Effector memory CD8-positive, alpha-beta T cell (primary cell): ENCODE results near the gene PDGFB.

Source experiments
- ATAC-seq: fragments of 150-1000 bp; cut with Tn5 transposase; replicated peaks from 2 replicates; pipeline ENCODE4 v1.10.0; 2021; ENCODE audit warnings: mild to moderate bottlenecking, moderate library complexity
- DNase-seq, 3 experiments: peaks; one replicate each; pipeline ENCODE4 v3.0.0; 2021
- H3K27ac Mint-ChIP-seq, 2 donors: one replicate each; pipeline ENCODE4 v1.8.0; 2022; ENCODE audit warnings: mild to moderate bottlenecking in 2 of 2, mixed read lengths in 2 of 2, moderate library complexity in 2 of 2
- H3K27me3 Mint-ChIP-seq, 2 donors: one replicate each; pipeline ENCODE4 v1.8.0; 2022; ENCODE audit warnings: mixed read lengths in 2 of 2
- H3K36me3 Mint-ChIP-seq: one replicate; pipeline ENCODE4 v1.8.0; 2022; ENCODE audit warnings: mild to moderate bottlenecking, moderate library complexity, mixed read lengths; ENCODE audit not compliant: insufficient read depth
- H3K4me1 Mint-ChIP-seq, 2 donors: one replicate each; pipeline ENCODE4 v1.8.0; 2022; ENCODE audit warnings: low read depth in 2 of 2, mixed read lengths in 2 of 2
- H3K4me3 Mint-ChIP-seq, 2 donors: one replicate each; pipeline ENCODE4 v1.8.0; 2022; ENCODE audit warnings: mild to moderate bottlenecking in 2 of 2, mixed read lengths in 2 of 2, moderate library complexity in 2 of 2
- H3K9me3 Mint-ChIP-seq, 2 donors: one replicate each; pipeline ENCODE4 v1.8.0; 2022; ENCODE audit warnings: mixed read lengths in 2 of 2

Gene PDGFB

DNA sequence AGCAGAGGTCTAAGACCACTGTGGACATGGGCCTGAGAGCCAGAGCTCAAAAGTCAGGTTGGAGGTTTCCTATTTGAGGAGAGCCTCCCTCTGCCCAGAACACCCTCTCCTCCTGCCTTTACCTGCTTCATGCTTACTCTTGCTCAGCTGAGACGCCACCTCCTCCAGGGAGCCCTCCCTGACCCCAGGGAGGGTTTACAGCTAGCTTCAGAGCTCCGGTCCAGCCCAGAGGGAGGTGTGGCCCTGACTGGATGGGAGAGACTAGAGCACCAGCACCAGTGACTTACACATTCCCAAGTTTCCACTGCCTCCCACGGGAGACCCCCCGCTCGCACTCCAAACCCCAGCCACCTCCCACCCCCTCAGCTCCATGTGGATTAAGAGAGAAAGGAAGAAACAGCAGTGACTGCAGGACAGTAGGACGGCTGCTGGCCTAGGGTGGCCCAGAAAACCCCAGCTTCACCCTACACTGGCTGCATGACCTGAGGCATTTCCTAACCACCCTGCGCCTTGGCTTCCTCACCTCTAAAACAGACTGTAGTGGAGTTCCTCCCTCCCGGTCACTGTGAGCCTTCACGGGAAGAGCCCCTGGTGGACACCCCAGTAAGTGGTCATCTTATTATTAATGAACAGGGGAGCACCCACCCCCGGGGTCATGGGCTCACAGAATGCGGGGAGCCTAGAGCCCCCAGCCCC is 24.5 kb upstream of the PDGFB start:
- no peak for DNase-seq
- H3K27me3 Mint-ChIP-seq, result no peaks in the 10 kb centered on the region
- no peaks in the 10 kb centered on the region for H3K36me3 Mint-ChIP-seq
- ATAC-seq, result no peak
- no peak overlapping the region for H3K4me3 Mint-ChIP-seq
- no peak overlapping the region for H3K27ac Mint-ChIP-seq
- no peaks in the 10 kb centered on the region for H3K9me3 Mint-ChIP-seq
- peaks cover 0 to 2% of the 10 kb centered on the region in 2 donors for H3K4me1 Mint-ChIP-seq

GRCh38 chr22:39268645-39269044 is 23.9 kb upstream of the PDGFB start:
- Mint-ChIP-seq H3K4me3 (no peak overlapping the region), H3K27me3 (no peaks in the 10 kb centered on the region), H3K9me3 (no peaks in the 10 kb centered on the region), H3K4me1 (peaks cover 0 to 6% of the 10 kb centered on the region in 2 donors), H3K36me3 (peaks cover 3% of the 10 kb centered on the region), H3K27ac (peak overlapping the region in 1 of 2 donors; percentile 38)
- ATAC-seq (no peak), DNase-seq (no peak)

DNA sequence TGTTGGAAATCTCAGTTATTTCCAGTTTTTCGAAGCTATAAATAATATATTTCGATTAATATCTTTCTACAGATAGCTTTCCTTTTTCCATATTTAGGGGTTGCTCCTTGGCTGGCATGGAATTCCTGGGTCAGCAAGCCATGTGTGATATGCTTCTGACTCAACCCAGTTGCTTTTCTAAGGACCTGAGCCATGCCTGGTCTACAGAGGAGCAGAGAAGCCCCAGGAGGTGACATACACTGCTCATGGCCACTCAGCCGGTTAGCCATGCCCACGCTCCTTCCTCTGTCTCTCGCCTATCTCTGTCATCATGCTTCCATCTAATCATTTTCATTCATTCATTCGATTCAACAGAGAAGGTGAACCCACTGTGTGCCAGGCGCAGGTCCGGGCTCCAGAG is 23.2 kb upstream of the PDGFB start:
- peaks cover 0 to 6% of the 10 kb centered on the region in 2 donors for H3K4me1 Mint-ChIP-seq
- H3K27ac Mint-ChIP-seq, result no peak overlapping the region
- DNase-seq (no peak), ATAC-seq (no peak)
- H3K4me3 Mint-ChIP-seq, result peak overlapping the region in 1 of 2 donors; percentile 19
- no peaks in the 10 kb centered on the region for H3K9me3 Mint-ChIP-seq
- no peaks in the 10 kb centered on the region for H3K27me3 Mint-ChIP-seq
- H3K36me3 Mint-ChIP-seq, result peaks cover 3% of the 10 kb centered on the region

- Mint-ChIP-seq H3K36me3 (peaks cover 3% of the 10 kb centered on the region), H3K27me3 (no peaks in the 10 kb centered on the region), H3K4me1 (peaks cover 0 to 6% of the 10 kb centered on the region in 2 donors), H3K27ac (peak overlapping the region; percentile 69 to 84), H3K9me3 (peaks cover 0 to 1% of the 10 kb centered on the region in 2 donors), H3K4me3 (no peak overlapping the region)
- ATAC-seq, result no peak
- no peak for DNase-seq
Observed at GRCh38 chr22:39266398-39267030, 21.7 kb upstream of the PDGFB start.

DNA sequence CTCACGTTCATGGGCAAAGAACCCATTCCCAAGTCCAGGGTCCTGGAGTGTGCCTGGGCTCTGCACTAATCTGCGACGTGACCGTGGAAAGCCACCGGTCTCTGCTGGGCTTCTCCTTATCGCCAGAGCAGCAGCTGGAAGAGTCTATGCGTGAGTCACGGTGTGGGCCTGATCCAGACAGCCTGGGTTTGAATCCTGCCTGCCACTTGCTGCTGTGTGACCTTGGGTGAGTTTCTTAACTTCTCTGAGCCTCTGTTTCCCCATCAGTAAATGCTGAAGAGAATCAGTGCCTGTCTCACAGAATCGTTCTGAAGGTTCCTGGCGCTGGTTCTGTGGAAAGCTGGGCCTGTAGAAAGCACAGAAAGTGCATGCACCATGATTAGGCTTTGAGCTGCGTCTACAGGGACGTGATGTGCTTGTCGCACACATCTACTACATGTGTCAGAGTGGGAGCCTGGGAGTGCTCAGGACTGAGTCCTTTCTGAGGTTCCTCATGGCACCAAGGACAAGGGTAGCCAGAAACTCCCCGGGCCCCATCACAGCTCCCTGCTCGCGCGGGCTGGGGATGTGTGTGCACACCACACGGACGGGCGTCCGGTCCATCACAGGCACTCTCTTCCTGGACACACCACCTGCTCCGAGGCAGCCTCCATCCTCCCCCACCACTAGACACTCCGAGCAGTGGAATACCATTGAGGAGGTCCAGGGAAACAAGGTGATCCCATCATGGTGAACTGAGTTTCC is 20.5 kb upstream of the PDGFB start:
- DNase-seq (no peak), ATAC-seq (no peak)
- peaks cover 0 to 6% of the 10 kb centered on the region in 2 donors for H3K4me1 Mint-ChIP-seq
- peaks cover 3% of the 10 kb centered on the region for H3K36me3 Mint-ChIP-seq
- peaks cover 0 to 1% of the 10 kb centered on the region in 2 donors for H3K9me3 Mint-ChIP-seq
- H3K27ac Mint-ChIP-seq, result peak overlapping the region in 1 of 2 donors; percentile 74
- H3K27me3 Mint-ChIP-seq, result no peaks in the 10 kb centered on the region
- H3K4me3 Mint-ChIP-seq, result no peak overlapping the region

DNA sequence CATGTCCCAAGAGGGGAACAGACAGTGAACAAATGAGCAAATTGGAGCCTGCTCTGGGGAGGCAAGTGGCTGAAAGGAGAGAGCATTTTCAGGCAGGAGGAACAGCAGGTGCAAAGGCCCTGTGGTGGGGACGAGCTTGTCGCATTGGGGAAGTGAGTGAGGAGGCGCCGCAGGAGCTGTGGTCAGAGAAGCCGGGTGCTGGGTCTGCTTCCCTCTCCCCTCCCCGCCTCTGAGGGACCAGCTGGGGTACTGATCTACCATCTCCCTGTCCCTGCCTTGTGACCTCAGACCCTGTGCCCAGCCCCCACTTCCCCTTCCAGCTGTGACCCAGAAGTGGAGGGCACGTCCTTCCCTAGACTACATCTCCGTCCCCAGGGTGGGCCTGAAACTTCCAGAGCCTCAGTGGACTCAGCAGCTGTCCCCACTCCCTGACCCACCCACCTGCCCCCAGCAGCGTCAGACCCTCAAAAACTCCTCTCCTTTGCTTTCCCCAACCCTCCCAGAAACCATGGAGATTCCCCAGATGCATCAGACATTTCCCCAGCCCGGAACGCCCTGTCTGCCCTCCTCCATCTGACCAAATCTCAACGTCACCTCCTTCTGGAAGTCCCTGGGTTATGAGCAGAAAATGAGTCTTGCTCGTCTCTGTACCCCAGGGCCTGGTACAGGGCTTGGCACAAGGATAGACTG is 19.7 kb upstream of the PDGFB start:
- Mint-ChIP-seq H3K4me1 (peaks cover 0 to 6% of the 10 kb centered on the region in 2 donors), H3K27ac (peak overlapping the region in 1 of 2 donors; percentile 74), H3K36me3 (peaks cover 3% of the 10 kb centered on the region), H3K9me3 (peaks cover 0 to 1% of the 10 kb centered on the region in 2 donors), H3K4me3 (no peak overlapping the region), H3K27me3 (no peaks in the 10 kb centered on the region)
- DNase-seq, result no peak
- no peak for ATAC-seq

- Mint-ChIP-seq H3K36me3 (peaks cover 3% of the 10 kb centered on the region), H3K27ac (no peak overlapping the region), H3K9me3 (peaks cover 0 to 1% of the 10 kb centered on the region in 2 donors), H3K27me3 (no peaks in the 10 kb centered on the region), H3K4me1 (peaks cover 0 to 6% of the 10 kb centered on the region in 2 donors), H3K4me3 (no peak overlapping the region)
- ATAC-seq (no peak), DNase-seq (no peak)
Observed at GRCh38 chr22:39263626-39264348, 19.0 kb upstream of the PDGFB start.

DNA sequence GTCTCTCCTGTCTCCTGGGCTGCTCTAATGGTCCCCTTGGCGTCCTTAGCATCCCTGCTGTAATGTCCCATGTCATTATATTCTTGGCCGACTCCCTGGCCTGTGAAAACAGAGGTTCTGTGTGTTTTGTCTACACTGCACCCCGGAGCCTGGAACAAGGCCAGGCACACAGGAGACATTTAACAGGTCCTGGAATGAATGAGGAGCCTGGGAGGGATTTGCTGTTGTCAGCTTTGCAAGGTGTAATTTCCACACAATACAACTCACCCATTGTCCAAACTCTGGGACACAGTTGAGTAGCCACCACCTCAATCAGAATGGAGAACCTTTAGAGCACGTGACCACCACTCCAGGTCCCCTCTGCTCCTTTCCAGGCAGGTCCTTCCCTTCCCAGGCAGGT is 14.9 kb upstream of the PDGFB start:
- peaks cover 0 to 1% of the 10 kb centered on the region in 2 donors for H3K9me3 Mint-ChIP-seq
- no peak overlapping the region for H3K27ac Mint-ChIP-seq
- peaks cover 8 to 9% of the 10 kb centered on the region in 2 donors for H3K27me3 Mint-ChIP-seq
- H3K4me1 Mint-ChIP-seq, result peaks cover 8 to 14% of the 10 kb centered on the region in 2 donors
- H3K4me3 Mint-ChIP-seq, result no peak overlapping the region
- ATAC-seq (no peak), DNase-seq (no peak)
- peaks cover 3% of the 10 kb centered on the region for H3K36me3 Mint-ChIP-seq

- no peak for DNase-seq
- ATAC-seq, result no peak
- no peak overlapping the region for H3K27ac Mint-ChIP-seq
- peaks cover 14% of the 10 kb centered on the region in 2 donors for H3K4me1 Mint-ChIP-seq
- H3K4me3 Mint-ChIP-seq, result no peak overlapping the region
- H3K36me3 Mint-ChIP-seq, result no peaks in the 10 kb centered on the region
- H3K27me3 Mint-ChIP-seq, result peaks cover 11% of the 10 kb centered on the region in 2 donors
- H3K9me3 Mint-ChIP-seq, result peaks cover 0 to 1% of the 10 kb centered on the region in 2 donors
Observed at GRCh38 chr22:39257901-39258475, 13.2 kb upstream of the PDGFB start.

DNA sequence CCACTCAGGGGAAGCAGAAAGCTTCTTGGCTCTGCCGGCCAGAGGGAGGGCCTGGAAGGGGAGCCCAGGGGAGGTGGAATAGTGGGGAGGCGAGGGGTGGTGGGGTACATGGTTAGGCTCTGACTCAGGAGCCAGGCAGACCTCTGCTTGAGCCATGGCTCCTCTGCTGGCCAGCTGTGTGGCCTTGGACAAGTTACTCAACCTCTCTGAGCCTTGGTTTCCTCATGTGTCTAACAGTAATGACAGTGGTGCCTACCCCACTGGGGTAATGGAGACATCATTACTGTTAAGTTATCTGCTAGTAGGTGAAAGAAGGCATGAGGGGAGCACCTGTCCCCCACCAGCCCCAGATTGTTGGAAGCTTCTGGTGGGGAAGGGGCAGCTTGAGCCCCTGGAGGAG is 12.2 kb upstream of the PDGFB start:
- peak overlapping the region in 1 of 2 donors; percentile 78 for H3K27ac Mint-ChIP-seq
- no peak overlapping the region for H3K4me3 Mint-ChIP-seq
- ATAC-seq (no peak), DNase-seq (no peak)
- H3K9me3 Mint-ChIP-seq, result no peaks in the 10 kb centered on the region
- H3K4me1 Mint-ChIP-seq, result peaks cover 20 to 21% of the 10 kb centered on the region in 2 donors
- peaks cover 11 to 15% of the 10 kb centered on the region in 2 donors for H3K27me3 Mint-ChIP-seq
- no peaks in the 10 kb centered on the region for H3K36me3 Mint-ChIP-seq

DNA sequence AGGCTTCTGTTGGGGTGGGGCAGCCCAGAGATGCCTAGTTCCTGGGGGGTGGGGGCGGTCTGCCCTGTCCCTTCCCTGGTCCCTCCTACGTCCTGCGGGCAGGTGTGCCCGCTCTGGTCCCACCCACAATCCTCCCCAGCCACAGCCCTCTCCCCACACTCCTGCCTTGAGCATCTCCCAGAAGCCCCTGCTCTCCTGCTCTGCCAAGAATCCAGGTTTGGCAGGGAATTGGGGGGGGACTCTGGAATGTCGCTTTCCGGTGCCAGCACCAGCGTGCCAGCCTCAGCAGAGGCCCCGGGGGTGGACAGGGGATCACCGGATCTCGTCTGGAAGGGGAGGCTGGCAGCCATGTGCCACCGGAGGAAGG is 11.4 kb upstream of the PDGFB start:
- H3K9me3 Mint-ChIP-seq, result no peaks in the 10 kb centered on the region
- H3K36me3 Mint-ChIP-seq, result no peaks in the 10 kb centered on the region
- DNase-seq (no peak), ATAC-seq (no peak)
- H3K4me3 Mint-ChIP-seq, result no peak overlapping the region
- H3K27ac Mint-ChIP-seq, result peak overlapping the region in 1 of 2 donors; percentile 78
- H3K4me1 Mint-ChIP-seq, result peaks cover 20 to 21% of the 10 kb centered on the region in 2 donors
- peaks cover 11 to 15% of the 10 kb centered on the region in 2 donors for H3K27me3 Mint-ChIP-seq

DNA sequence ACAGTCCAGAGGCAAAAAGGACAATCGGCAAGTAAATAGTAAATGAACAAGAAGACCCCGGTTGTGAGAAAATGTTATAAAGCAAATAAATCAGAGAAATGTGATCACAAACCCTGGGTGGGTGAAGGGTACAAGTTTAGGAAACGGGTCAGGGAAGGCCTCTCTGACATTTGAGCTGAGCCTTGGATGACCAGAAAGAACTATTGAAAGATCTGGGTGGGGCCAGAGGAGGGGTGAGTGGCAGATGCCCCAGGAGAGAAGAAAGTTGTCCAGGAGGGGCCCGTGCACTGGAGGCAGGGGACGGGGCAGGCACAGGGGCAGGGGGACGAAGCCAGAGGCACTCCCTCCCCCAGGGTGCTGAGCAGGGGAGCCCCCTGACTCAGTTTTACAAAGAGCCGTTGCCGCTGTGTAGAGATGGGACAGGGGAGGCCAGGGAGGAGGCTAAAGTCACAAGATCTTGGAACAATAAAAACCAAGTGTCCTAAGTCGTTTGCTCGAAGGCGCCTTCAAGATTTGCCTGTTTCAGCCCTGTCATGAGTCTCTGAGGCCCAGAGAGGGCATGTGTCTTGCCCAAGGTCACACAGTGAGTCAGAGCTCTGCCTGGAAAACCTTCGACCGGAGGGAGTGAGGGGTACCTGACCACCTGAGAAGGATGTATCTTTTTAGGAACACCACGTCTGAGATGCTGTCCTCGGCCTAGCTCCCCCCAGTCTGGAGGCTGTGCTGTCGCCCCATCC is 10.8 kb upstream of the PDGFB start:
- Mint-ChIP-seq H3K27me3 (peaks cover 11 to 15% of the 10 kb centered on the region in 2 donors), H3K36me3 (peaks cover 2% of the 10 kb centered on the region), H3K4me1 (peaks cover 21 to 23% of the 10 kb centered on the region in 2 donors), H3K9me3 (no peaks in the 10 kb centered on the region), H3K4me3 (peak overlapping the region in 1 of 2 donors; percentile 69), H3K27ac (peak overlapping the region; percentile 83 to 88)
- ATAC-seq (no peak), DNase-seq (no peak)
